SK-N-MC (cell line): ENCODE results near the gene LEMD1.
A peak's percentile ranks its signal among the peaks of the same experiment; 100 is the strongest.

Experiments used
- DNase-seq: peaks from one replicate; pipeline ENCODE4 v3.0.0-alpha.2; 2011; ENCODE audit warnings: low read depth, low spot score
- H3K27ac ChIP-seq: fragments of 200-600 bp; sonication (generic); 2 replicates; pipeline ENCODE4 v1.5.1; 2016; ENCODE audit warnings: mixed run types
- H3K36me3 ChIP-seq: fragments of 200-600 bp; sonication (generic); 2 replicates; pipeline ENCODE4 v1.6.1; 2017; ENCODE audit warnings: antibody characterized with exemption, low read length, mixed read lengths; ENCODE audit not compliant: insufficient read depth
- H3K4me3 ChIP-seq: fragments of 200-600 bp; sonication (generic); 2 replicates; pipeline ENCODE4 v1.5.1; 2016
- H3K9ac ChIP-seq: fragments of 200-600 bp; sonication (generic); 2 replicates; pipeline ENCODE4 v1.8.0; 2017; ENCODE audit warnings: mixed run types, mixed read lengths; ENCODE audit not compliant: insufficient read length
- H3K9me3 ChIP-seq: fragments of 200-600 bp; sonication (generic); 2 replicates; pipeline ENCODE4 v1.6.1; 2017; ENCODE audit warnings: low read depth, mild to moderate bottlenecking, antibody characterized with exemption, low read length, moderate library complexity, mixed read lengths
- EZH2 ChIP-seq: fragments of 200-600 bp; sonication (generic); IDR thresholded peaks from one replicate; pipeline ENCODE4 v1.6.1; 2017; ENCODE audit warnings: antibody characterized with exemption
- FOXP2 ChIP-seq: optimal IDR thresholded peaks from 2 replicates; pipeline ENCODE3; 2011; ENCODE audit warnings: mild to moderate bottlenecking, moderate library complexity; ENCODE audit not compliant: insufficient read depth; ENCODE audit errors: extremely low read length, control extremely low read depth
- POLR2AphosphoS5 ChIP-seq: IDR thresholded peaks from 2 replicates; pipeline ENCODE4 v1.6.1; 2012; ENCODE audit warnings: mild to moderate bottlenecking, low read depth, low read length, borderline replicate concordance

The LEMD1 gene

GRCh38 chr1:205442051-205442725, 20.3 kb upstream of the LEMD1 start:
- no peak overlapping the region for H3K9ac ChIP-seq
- H3K9me3 ChIP-seq = no peaks in the 10 kb centered on the region
- TF ChIP-seq EZH2 (no peak), FOXP2 (no peak), POLR2AphosphoS5 (no peak)
- H3K4me3 ChIP-seq = no peak overlapping the region
- H3K27ac ChIP-seq = no peak overlapping the region
- no peak for DNase-seq
- H3K36me3 ChIP-seq = no peaks in the 10 kb centered on the region

DNA sequence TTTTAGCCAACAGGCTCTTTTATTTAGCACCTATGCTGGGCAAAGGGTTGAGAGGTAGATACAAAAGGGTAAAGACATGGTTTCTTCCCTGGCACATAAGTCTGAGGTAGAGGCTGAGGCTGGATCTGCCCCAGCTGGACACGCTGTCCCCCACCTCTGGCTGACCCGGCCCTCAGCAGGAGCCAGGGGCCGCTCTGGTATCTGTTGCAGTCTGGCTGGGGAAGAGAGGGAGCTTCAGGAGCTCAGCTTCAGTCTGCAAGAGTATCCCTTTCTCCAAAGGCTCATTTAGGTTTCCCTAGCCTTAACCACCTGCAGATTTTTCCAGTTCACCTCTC, 19.8 kb upstream of the LEMD1 start:
- H3K36me3 ChIP-seq = no peaks in the 10 kb centered on the region
- no peaks in the 10 kb centered on the region for H3K9me3 ChIP-seq
- no peak overlapping the region for H3K4me3 ChIP-seq
- peak overlapping the region; percentile 82 for H3K27ac ChIP-seq
- DNase-seq = no peak
- TF ChIP-seq EZH2 (no peak), POLR2AphosphoS5 (no peak), FOXP2 (no peak)
- H3K9ac ChIP-seq = no peak overlapping the region

DNA sequence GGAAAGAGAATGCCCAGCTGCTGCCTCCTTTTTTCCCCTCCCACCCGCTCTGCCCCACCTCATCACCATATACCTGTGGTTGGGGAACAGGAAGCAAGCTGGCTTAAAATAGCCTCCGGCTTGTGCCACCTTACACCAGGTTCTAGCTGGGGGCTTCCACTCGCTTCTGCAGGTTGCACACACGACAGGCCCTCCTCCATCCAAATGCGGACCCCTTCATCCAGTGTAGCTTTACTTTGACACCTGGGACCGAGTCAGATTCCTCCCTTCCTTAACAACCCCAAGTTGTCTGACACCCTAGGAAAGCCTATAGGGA, 19.4 kb upstream of the LEMD1 start:
- no peaks in the 10 kb centered on the region for H3K36me3 ChIP-seq
- no peak overlapping the region for H3K9ac ChIP-seq
- no peak for TF ChIP-seq POLR2AphosphoS5
- TF ChIP-seq EZH2 = no peak
- no peak for TF ChIP-seq FOXP2
- H3K27ac ChIP-seq = peak overlapping the region; percentile 82
- no peaks in the 10 kb centered on the region for H3K9me3 ChIP-seq
- peak overlapping the region; percentile 70 for H3K4me3 ChIP-seq
- DNase-seq = no peak

DNA sequence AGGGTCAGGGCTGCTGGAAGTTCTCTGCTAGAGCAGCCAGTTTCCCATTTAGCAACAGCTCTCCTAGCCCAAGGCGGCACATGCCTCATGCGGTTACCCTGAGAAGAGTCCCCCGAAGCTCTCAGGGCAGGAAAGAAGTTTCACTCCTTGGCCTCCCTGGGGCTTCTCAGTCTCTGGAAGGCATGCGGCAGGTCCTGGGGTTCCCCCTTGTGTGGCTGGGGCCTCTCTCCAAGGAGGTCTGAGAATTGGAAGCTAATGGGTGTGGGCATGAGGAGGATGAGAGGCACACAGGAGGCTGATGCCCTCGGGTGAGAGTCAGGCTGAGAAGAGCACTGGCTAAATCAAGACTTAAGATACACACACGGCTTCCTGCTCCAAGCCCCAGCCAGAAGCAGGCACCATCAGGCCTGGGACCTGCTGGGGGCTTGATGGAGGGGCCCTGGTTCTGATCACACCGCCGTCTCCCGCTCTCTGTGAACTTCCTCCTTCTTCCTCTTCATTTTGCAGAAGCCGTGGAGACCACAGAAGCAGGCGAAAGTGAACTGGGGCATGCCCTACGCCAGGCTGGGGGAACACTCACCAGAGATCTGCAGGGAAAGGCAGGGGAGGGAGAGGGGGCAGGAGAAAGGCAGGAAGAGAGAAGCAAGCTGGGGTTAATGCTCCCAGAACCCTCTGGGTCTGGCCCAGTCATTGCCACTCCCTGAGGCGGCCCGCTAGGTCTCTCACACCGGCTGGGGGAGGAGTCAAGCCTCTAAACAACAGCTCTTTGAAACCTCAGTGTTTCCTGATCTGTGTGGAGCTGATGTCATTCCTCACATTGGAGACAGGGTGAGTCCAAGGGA, 18.8 kb upstream of the LEMD1 start:
- peak overlapping the region; percentile 70 for H3K4me3 ChIP-seq
- no peaks in the 10 kb centered on the region for H3K36me3 ChIP-seq
- TF ChIP-seq POLR2AphosphoS5 (no peak), FOXP2 (no peak), EZH2 (no peak)
- peak overlapping the region; percentile 82 for H3K27ac ChIP-seq
- DNase-seq = peak; percentile 20
- H3K9me3 ChIP-seq = no peaks in the 10 kb centered on the region
- peak overlapping the region; percentile 58 for H3K9ac ChIP-seq

DNA sequence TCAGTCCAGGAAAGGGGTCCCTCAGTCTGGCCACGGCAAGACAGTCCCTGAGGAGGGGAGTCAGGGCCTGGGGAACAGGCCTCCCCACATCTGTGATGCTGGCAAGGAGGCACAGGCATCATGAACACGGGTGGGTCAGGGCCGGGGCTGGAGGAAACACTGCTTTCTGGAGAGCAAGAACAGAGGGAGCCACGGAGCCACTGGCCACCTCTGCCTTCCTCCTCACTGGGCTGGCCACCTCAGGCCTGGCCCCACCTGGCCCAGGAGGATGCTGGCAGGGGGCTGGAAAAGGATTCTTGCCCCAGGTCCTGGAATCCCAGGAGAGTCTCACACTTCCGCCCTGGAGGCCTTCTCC, 18.2 kb upstream of the LEMD1 start:
- no peak overlapping the region for H3K4me3 ChIP-seq
- peak overlapping the region; percentile 14 for H3K9ac ChIP-seq
- peak overlapping the region; percentile 82 for H3K27ac ChIP-seq

DNA sequence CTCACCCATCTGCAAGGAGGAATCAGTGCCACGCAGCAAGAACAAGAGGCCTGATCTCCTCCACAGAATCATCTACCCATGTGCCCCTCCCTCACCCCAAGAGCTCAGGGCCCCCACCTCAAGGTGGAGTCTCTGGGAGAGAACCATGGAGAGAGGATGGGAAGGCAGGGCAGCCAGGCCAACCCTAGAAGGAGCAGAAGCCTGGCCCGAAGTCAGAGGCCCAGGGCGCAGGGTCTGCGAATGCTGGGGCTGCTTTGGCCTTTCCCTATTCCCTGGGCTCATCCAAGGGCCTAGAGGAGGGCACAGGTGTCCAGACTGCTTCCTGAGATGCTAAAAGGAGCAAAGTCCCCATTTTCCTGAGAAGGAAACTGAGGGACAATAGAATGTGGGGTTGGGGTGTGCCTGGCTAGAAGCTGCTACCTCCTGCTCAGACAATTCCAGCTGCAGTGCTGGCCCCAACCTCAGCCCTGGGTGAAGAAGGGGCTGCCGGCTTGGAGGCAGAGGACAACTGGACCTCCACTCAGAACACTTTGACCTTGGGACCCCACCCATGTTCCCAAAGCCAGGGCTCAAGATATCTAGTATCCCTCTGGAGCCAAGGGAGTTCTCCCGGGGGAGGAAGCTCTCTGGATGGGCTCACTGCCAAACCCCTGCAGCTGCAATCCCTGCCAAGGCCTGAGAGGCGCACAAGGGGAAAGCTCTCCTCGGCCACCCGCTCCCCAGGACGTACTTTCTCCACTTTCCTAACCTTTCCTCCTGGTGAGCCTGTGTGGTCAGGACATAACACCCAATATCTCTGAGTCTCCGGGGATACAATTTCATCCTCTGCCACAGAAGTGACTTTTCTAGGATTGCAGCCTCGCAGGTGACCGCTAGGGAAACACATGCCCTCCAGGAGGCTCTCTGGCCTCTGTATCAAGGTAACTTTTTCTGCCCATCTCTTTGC, 16.6 kb upstream of the LEMD1 start:
- Histone ChIP-seq H3K9ac (no peak overlapping the region), H3K4me3 (no peak overlapping the region), H3K27ac (no peak overlapping the region), H3K36me3 (no peaks in the 10 kb centered on the region), H3K9me3 (no peaks in the 10 kb centered on the region)
- TF ChIP-seq EZH2 = no peak
- TF ChIP-seq FOXP2 = no peak
- TF ChIP-seq POLR2AphosphoS5 = no peak
- no peak for DNase-seq

More for the DNA sequence above, 18.2 kb upstream of the LEMD1 start:
- no peak for TF ChIP-seq FOXP2
- no peak for TF ChIP-seq EZH2
- no peak for TF ChIP-seq POLR2AphosphoS5
- no peaks in the 10 kb centered on the region for H3K9me3 ChIP-seq
- no peak for DNase-seq
- no peaks in the 10 kb centered on the region for H3K36me3 ChIP-seq

- Histone ChIP-seq H3K9ac (no peak overlapping the region), H3K36me3 (no peaks in the 10 kb centered on the region), H3K4me3 (no peak overlapping the region), H3K27ac (no peak overlapping the region), H3K9me3 (no peaks in the 10 kb centered on the region)
- DNase-seq = no peak
- TF ChIP-seq FOXP2 (no peak), EZH2 (no peak)
These were observed 15.7 kb upstream of the LEMD1 start for GRCh38 chr1:205437570-205437969.

GRCh38 chr1:205436776-205437410, 15.0 kb upstream of the LEMD1 start:
- DNase-seq = no peak
- TF ChIP-seq FOXP2 (no peak), EZH2 (no peak), POLR2AphosphoS5 (no peak)
- Histone ChIP-seq H3K36me3 (no peaks in the 10 kb centered on the region), H3K27ac (no peak overlapping the region), H3K9me3 (no peaks in the 10 kb centered on the region), H3K4me3 (no peak overlapping the region), H3K9ac (no peak overlapping the region)
